ENCODE results near the gene DNAJC5G. TPM values are rescaled to one million over a fixed set of nuclear protein-coding genes. Genes with fewer than 3 reads are reported as not detected.

Gene DNAJC5G
- total RNA-seq, 1 experiment from 2014 or later, result not detected

- no TSS peak for BruUV-seq (replicated peaks)
- POLR2A ChIA-PET (ENCODE audit: unreplicated experiment), result no interaction called here
- Histone ChIP-seq H3K4me1 (replicated peaks; ENCODE audit: insufficient read depth) (no peaks in the 10 kb centered on the region), H4K20me1 (ENCODE audit: insufficient read depth) (no peaks in the 10 kb centered on the region), H2AFZ (no peak overlapping the region), H3K27me3 (ENCODE audit: insufficient read depth, low read depth) (no peaks in the 10 kb centered on the region), H3K36me3 (ENCODE audit: low read depth) (peaks cover 3% of the 10 kb centered on the region; the same call in 1 of the 2 replicates), H3K79me2 (ENCODE audit: low read depth) (no peaks in the 10 kb centered on the region), H3K27ac (no peak overlapping the region), H3K4me3 (no peak overlapping the region), H3K9me2 (ENCODE audit: insufficient read depth) (no peaks in the 10 kb centered on the region), H3K4me2 (no peak overlapping the region), H3F3A (ENCODE audit: insufficient read depth, low read depth) (peaks cover 4% of the 10 kb centered on the region; the same call in 1 of the 2 replicates), H3K9me3 (ENCODE audit: insufficient read depth, low read depth) (no peaks in the 10 kb centered on the region)
- TF ChIP-seq EZH2 (IDR thresholded peaks at IDR 0.05; ENCODE audit: low read depth) (no peak), CTCF (conservative IDR thresholded peaks at IDR 0.05) (no peak)
- no peak for DNase-seq
- intact Hi-C loops (cut with micrococcal nuclease; ENCODE audit: unreplicated experiment), result no loop called here
- CTCF ChIA-PET, result no interaction called here
These were observed 31.7 kb upstream of the DNAJC5G start for GRCh38 chr2:27243391-27244130.

GRCh38 chr2:27245116-27245515 lies 30.1 kb upstream of the DNAJC5G start:
- Histone ChIP-seq H3K36me3 (ENCODE audit: low read depth) (peaks cover 3% of the 10 kb centered on the region; the same call in 1 of the 2 replicates), H3K27ac (no peak overlapping the region), H4K20me1 (ENCODE audit: insufficient read depth) (no peaks in the 10 kb centered on the region), H3K4me1 (replicated peaks; ENCODE audit: insufficient read depth) (no peaks in the 10 kb centered on the region), H3K9me2 (ENCODE audit: insufficient read depth) (no peaks in the 10 kb centered on the region), H2AFZ (no peak overlapping the region), H3K9me3 (ENCODE audit: insufficient read depth, low read depth) (no peaks in the 10 kb centered on the region), H3K4me3 (no peak overlapping the region), H3K4me2 (no peak overlapping the region), H3K27me3 (ENCODE audit: insufficient read depth, low read depth) (no peaks in the 10 kb centered on the region; the same call in 1 of the 2 replicates), H3F3A (ENCODE audit: insufficient read depth, low read depth) (peaks cover 4% of the 10 kb centered on the region; the same call in 1 of the 2 replicates), H3K79me2 (ENCODE audit: low read depth) (no peaks in the 10 kb centered on the region)
- no TSS peak for BruUV-seq (replicated peaks)
- TF ChIP-seq CTCF (conservative IDR thresholded peaks at IDR 0.05) (no peak), EZH2 (IDR thresholded peaks at IDR 0.05; ENCODE audit: low read depth) (no peak)
- intact Hi-C loops (cut with micrococcal nuclease; ENCODE audit: unreplicated experiment), result no loop called here
- ChIA-PET POLR2A (ENCODE audit: unreplicated experiment) (no interaction called here), CTCF (interaction anchor here (0.7 kb wide), 1 partner anchor 257 kb away, joined by 3 read pairs; no protein-coding TSS in a partner anchor)
- no peak for DNase-seq

- POLR2A ChIA-PET (ENCODE audit: unreplicated experiment), result no interaction called here
- Histone ChIP-seq H3K4me2 (no peak overlapping the region), H2AFZ (no peak overlapping the region), H4K20me1 (ENCODE audit: insufficient read depth) (no peaks in the 10 kb centered on the region), H3K4me3 (no peak overlapping the region), H3K4me1 (replicated peaks; ENCODE audit: insufficient read depth) (no peaks in the 10 kb centered on the region), H3K9me3 (ENCODE audit: insufficient read depth, low read depth) (no peaks in the 10 kb centered on the region), H3K27ac (no peak overlapping the region), H3K9me2 (ENCODE audit: insufficient read depth) (no peaks in the 10 kb centered on the region), H3K27me3 (ENCODE audit: insufficient read depth, low read depth) (no peaks in the 10 kb centered on the region; the same call in 1 of the 2 replicates), H3F3A (ENCODE audit: insufficient read depth, low read depth) (peaks cover 4% of the 10 kb centered on the region; the same call in 1 of the 2 replicates), H3K79me2 (ENCODE audit: low read depth) (no peaks in the 10 kb centered on the region), H3K36me3 (ENCODE audit: low read depth) (peaks cover 3% of the 10 kb centered on the region; the same call in 1 of the 2 replicates)
- CTCF ChIA-PET, result interaction anchor here (0.7 kb wide), 1 partner anchor 257 kb away, joined by 3 read pairs; no protein-coding TSS in a partner anchor
- DNase-seq, result no peak
- no peak for TF ChIP-seq CTCF (conservative IDR thresholded peaks at IDR 0.05)
- no peak for TF ChIP-seq EZH2 (IDR thresholded peaks at IDR 0.05; ENCODE audit: low read depth)
- BruUV-seq (replicated peaks), result no TSS peak
- intact Hi-C loops (cut with micrococcal nuclease; ENCODE audit: unreplicated experiment), result no loop called here
These were observed 29.6 kb upstream of the DNAJC5G start for GRCh38 chr2:27245626-27246025.
